ENCODE measurements around the gene ALG14. TPM values are rescaled to one million over a fixed set of nuclear protein-coding genes. Genes with fewer than 3 reads are reported as not detected.

ALG14 gene
- total and polyA plus RNA-seq, 2 of the 4 experiments (the other 2 are of a cell fraction): 1.7 to 2.0 TPM

DNA sequence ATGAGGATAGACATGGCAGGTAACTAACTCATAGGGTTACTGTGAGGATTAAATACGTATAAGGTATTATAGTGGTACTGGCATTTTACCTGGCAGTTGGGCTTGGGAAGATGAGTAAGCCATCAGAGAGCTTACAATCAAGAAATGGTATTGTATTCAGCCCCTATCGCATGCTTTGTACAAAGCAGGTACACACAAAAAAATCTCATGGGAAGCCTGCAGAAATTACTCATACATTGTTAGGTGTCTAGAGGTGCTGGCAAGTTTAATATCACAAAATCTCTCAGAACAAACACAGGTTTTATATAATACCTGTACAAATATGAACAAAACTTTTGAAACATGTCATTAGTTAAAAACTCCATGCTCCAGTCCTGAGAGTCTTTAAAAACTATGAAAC is 74.0 kb downstream of the ALG14 start:
- CTCF ChIA-PET: interaction anchor here (0.8 kb wide), 1 partner anchor 45 kb away, joined by 4 read pairs; no protein-coding TSS in a partner anchor

More for the DNA sequence above, 74.0 kb downstream of the ALG14 start:
- Histone ChIP-seq H2BK5ac (ENCODE audit: low read depth, low read length, poor library complexity, severe bottlenecking) (no peak overlapping the region), H3K14ac (replicated peaks; ENCODE audit: low read depth, low read length) (no peak overlapping the region), H3K18ac (ENCODE audit: low read depth, low read length) (no peak overlapping the region), H3K27me3 (ENCODE audit: control insufficient read depth, insufficient read depth, low read length) (no peaks in the 10 kb centered on the region), H2AK9ac (replicated peaks; ENCODE audit: low read depth, low read length, poor library complexity) (no peak overlapping the region), H2AFZ (replicated peaks; ENCODE audit: low read length, poor library complexity) (no peak overlapping the region), H3K4ac (ENCODE audit: low read depth, low read length) (no peak overlapping the region), H2BK120ac (ENCODE audit: low read depth, low read length) (no peak overlapping the region), H3K9me1 (ENCODE audit: insufficient read depth, low read length) (peaks cover 6% of the 10 kb centered on the region; the same call in 1 of the 2 replicates), H3K23ac (ENCODE audit: low read depth, low read length) (no peak overlapping the region), H3K27ac (ENCODE audit: insufficient read depth, low read length) (no peak overlapping the region), H3K4me3 (ENCODE audit: insufficient read depth, low read depth, low read length) (no peak overlapping the region), H2AK5ac (ENCODE audit: low read depth, low read length) (no peak overlapping the region), H3K36me3 (ENCODE audit: control insufficient read depth, insufficient read depth, low read length) (no peaks in the 10 kb centered on the region), H3K9ac (ENCODE audit: low read depth, low read length) (no peak overlapping the region), H2BK20ac (ENCODE audit: low read depth, low read length) (no peak overlapping the region), H4K91ac (ENCODE audit: insufficient read depth, low read depth, low read length) (no peak overlapping the region), H4K5ac (ENCODE audit: low read depth, low read length) (no peak overlapping the region), H2BK15ac (ENCODE audit: low read depth, low read length) (no peak overlapping the region), H3K56ac (ENCODE audit: extremely low read depth, insufficient read depth, low read length) (no peak overlapping the region), H4K20me1 (ENCODE audit: insufficient read depth, low read length) (no peaks in the 10 kb centered on the region), H3K4me1 (ENCODE audit: control insufficient read depth, insufficient read depth, low read length) (peaks cover 9% of the 10 kb centered on the region), H3K79me1 (ENCODE audit: low read depth in 1 of 2, low read length in 2 of 2) (peaks cover 0 to under 1% of the 10 kb centered on the region in 2 experiments; a peak in 1 of 4 replicates), H3K9me3 (ENCODE audit: control insufficient read depth, insufficient read depth, low read length) (no peaks in the 10 kb centered on the region), H4K8ac (ENCODE audit: low read depth in 2 of 2, low read length in 2 of 2) (no peak overlapping the region), H3K4me2 (ENCODE audit: low read depth, low read length) (no peak overlapping the region)
- DNase-seq: no peak
- in situ Hi-C loops (cut with MboI; ENCODE audit: low sequenced_read_pairs) (no loop called here), intact Hi-C loops (cut with micrococcal nuclease) (no loop called here), dilution Hi-C loops (cut with HindIII; ENCODE audit: low sequenced_read_pairs, unreplicated experiment) (no loop called here)
- BruUV-seq (replicated peaks): no TSS peak
- TF ChIP-seq CEBPB (IDR thresholded peaks at IDR 0.05; ENCODE audit: low read depth, low read length) (no peak), SMC3 (IDR thresholded peaks at IDR 0.05; ENCODE audit: low read depth, low read length) (no peak), MXI1 (IDR thresholded peaks at IDR 0.05; ENCODE audit: borderline replicate concordance, low read depth, low read length) (no peak), MAZ (IDR thresholded peaks at IDR 0.05; ENCODE audit: borderline replicate concordance, low read depth, low read length) (no peak), RFX5 (IDR thresholded peaks at IDR 0.05; ENCODE audit: low read depth, low read length) (no peak), CHD1 (IDR thresholded peaks at IDR 0.05; ENCODE audit: low read depth, low read length) (no peak), BHLHE40 (IDR thresholded peaks at IDR 0.05; ENCODE audit: low read depth, low read length) (no peak)
- TF ChIP-seq, protein P1, sequence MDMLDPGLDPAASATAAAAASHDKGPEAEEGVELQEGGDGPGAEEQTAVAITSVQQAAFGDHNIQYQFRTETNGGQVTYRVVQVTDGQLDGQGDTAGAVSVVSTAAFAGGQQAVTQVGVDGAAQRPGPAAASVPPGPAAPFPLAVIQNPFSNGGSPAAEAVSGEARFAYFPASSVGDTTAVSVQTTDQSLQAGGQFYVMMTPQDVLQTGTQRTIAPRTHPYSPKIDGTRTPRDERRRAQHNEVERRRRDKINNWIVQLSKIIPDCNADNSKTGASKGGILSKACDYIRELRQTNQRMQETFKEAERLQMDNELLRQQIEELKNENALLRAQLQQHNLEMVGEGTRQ (IDR thresholded peaks at IDR 0.05; ENCODE audit: low read depth, low read length): no peak
- WGBS, 2 experiments (ENCODE audit: extremely low coverage in 2 of 2, insufficient read length in 1 of 2): no CpG with 5 or more reads among the region's 2 CpGs
- POLR2A ChIA-PET (ENCODE audit: unreplicated experiment): interaction anchor here (1.0 kb wide), 1 partner anchor 23 kb away, joined by 3 read pairs; no protein-coding TSS in a partner anchor
- no peak for ATAC-seq (ENCODE audit: low read depth)
